Gastroesophageal sphincter (tissue), 4 donors: ENCODE data around the gene ISOC2. TPM values are rescaled to one million over a fixed set of nuclear protein-coding genes. Genes with fewer than 3 reads are reported as not detected.

Experiments
- ATAC-seq: fragments of 150-250 bp; one replicate; pipeline ENCODE4 v1.9.1; 2016; ENCODE audit warnings: mild to moderate bottlenecking, moderate library complexity
- H3K27ac ChIP-seq, 4 donors: fragments of 200-600 bp; sonication (generic) in 3 of 4; 1 replicate in 3 of 4; 2 replicates in 1 of 4; pipeline ENCODE4 v1.5.1; 2016 to 2019
- H3K27me3 ChIP-seq: fragments of 200-600 bp; sonication (generic); one replicate; pipeline ENCODE4 v1.5.1; 2019
- H3K36me3 ChIP-seq, 2 donors: fragments of 200-600 bp; sonication (generic); one replicate each; pipeline ENCODE4 v1.5.1; 2019; ENCODE audit warnings: control low read depth in 1 of 2
- H3K4me1 ChIP-seq, 3 donors: fragments of 200-600 bp; sonication (generic); 1 replicate in 2 of 3; 2 replicates in 1 of 3; pipeline ENCODE4 v1.5.1; 2016 to 2019; ENCODE audit warnings: control low read depth in 2 of 3
- H3K4me3 ChIP-seq, 2 donors: fragments of 200-600 bp; sonication (generic); one replicate each; pipeline ENCODE4 v1.5.1; 2019; ENCODE audit warnings: mild to moderate bottlenecking in 1 of 2, moderate library complexity in 1 of 2
- H3K9me3 ChIP-seq, 3 donors: fragments of 200-600 bp; sonication (generic); one replicate each; pipeline ENCODE4 v1.5.1; 2017 to 2019; ENCODE audit warnings: control low read depth in 2 of 3
- EP300 ChIP-seq: sonication (generic); formaldehyde crosslinking; IDR thresholded peaks from one replicate; pipeline ENCODE4 v1.6.1; 2017; ENCODE audit warnings: antibody characterized with exemption, mild to moderate bottlenecking
- POLR2A ChIP-seq, 2 donors: fragments of 450-650 bp; IDR thresholded peaks; one replicate each; pipeline ENCODE4 v1.6.1; 2017; ENCODE audit warnings: antibody characterized with exemption in 2 of 2, mild to moderate bottlenecking in 2 of 2, moderate library complexity in 1 of 2
- POLR2AphosphoS5 ChIP-seq: sonication (generic); formaldehyde crosslinking; IDR thresholded peaks from one replicate; pipeline ENCODE4 v1.6.1; 2017; ENCODE audit warnings: antibody characterized with exemption
- WGBS, 2 donors: methylation state at CpG; one replicate each; pipeline ENCODE4 v1.1.5; 2018; ENCODE audit warnings: low coverage in 1 of 2; 5-methylcytosine and 5-hydroxymethylcytosine counted together
- total RNA-seq, 4 donors: library from RNA; depleted of rRNA; stranded (reverse); fragments of >200 nt; gene quantifications; one replicate each; pipeline ENCODE4 v1.1.0, GENCODE V29; 2016
- TF ChIP-seq, protein P1 (sequence below), 4 experiments: fragments of 200-600 bp in 2 of 4; fragments of 450-650 bp in 2 of 4; sonication (generic) in 1 of 4; IDR thresholded peaks; one replicate each; pipeline ENCODE4 v1.5.1; 2017 to 2019; ENCODE audit warnings: antibody characterized with exemption in 4 of 4, mild to moderate bottlenecking in 2 of 4, moderate library complexity in 2 of 4

Gene ISOC2
- total RNA-seq, 4 donors from 2014 or later: 39.0 to 78.5 (median 63.8) TPM

GRCh38 chr19:55436847-55437246, 24.6 kb downstream of the ISOC2 start:
- Histone ChIP-seq H3K4me1 (peaks cover 0 to 26% (median under 1%) of the 10 kb centered on the region in 3 donors), H3K4me3 (no peak overlapping the region), H3K9me3 (no peaks in the 10 kb centered on the region), H3K27ac (no peak overlapping the region), H3K36me3 (no peaks in the 10 kb centered on the region), H3K27me3 (peaks cover 89% of the 10 kb centered on the region)
- no peak for ATAC-seq
- 35 to 50% methylated on average over 4 to 8 of the region's 8 CpGs for WGBS, 2 donors
- no peak for TF ChIP-seq POLR2AphosphoS5
- no peak for TF ChIP-seq EP300
- TF ChIP-seq POLR2A (IDR thresholded peaks at IDR 0.05): no peak
- TF ChIP-seq, protein P1, sequence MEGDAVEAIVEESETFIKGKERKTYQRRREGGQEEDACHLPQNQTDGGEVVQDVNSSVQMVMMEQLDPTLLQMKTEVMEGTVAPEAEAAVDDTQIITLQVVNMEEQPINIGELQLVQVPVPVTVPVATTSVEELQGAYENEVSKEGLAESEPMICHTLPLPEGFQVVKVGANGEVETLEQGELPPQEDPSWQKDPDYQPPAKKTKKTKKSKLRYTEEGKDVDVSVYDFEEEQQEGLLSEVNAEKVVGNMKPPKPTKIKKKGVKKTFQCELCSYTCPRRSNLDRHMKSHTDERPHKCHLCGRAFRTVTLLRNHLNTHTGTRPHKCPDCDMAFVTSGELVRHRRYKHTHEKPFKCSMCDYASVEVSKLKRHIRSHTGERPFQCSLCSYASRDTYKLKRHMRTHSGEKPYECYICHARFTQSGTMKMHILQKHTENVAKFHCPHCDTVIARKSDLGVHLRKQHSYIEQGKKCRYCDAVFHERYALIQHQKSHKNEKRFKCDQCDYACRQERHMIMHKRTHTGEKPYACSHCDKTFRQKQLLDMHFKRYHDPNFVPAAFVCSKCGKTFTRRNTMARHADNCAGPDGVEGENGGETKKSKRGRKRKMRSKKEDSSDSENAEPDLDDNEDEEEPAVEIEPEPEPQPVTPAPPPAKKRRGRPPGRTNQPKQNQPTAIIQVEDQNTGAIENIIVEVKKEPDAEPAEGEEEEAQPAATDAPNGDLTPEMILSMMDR (IDR thresholded peaks at IDR 0.05): no peak

GRCh38 chr19:55435020-55435419, 26.4 kb downstream of the ISOC2 start:
- Histone ChIP-seq H3K36me3 (no peaks in the 10 kb centered on the region), H3K27ac (no peak overlapping the region), H3K27me3 (peaks cover 89% of the 10 kb centered on the region), H3K4me1 (peaks cover 0 to 9% (median 0%) of the 10 kb centered on the region in 3 donors), H3K9me3 (no peaks in the 10 kb centered on the region), H3K4me3 (no peak overlapping the region)
- TF ChIP-seq EP300 (no peak), POLR2A (IDR thresholded peaks at IDR 0.05) (no peak), POLR2AphosphoS5 (no peak)
- TF ChIP-seq, protein P1 (IDR thresholded peaks at IDR 0.05): no peak
- whole genome bisulfite sequencing, 2 donors: 91 to 100% methylated on average over 3 to 4 of the region's 4 CpGs
- ATAC-seq: no peak

DNA sequence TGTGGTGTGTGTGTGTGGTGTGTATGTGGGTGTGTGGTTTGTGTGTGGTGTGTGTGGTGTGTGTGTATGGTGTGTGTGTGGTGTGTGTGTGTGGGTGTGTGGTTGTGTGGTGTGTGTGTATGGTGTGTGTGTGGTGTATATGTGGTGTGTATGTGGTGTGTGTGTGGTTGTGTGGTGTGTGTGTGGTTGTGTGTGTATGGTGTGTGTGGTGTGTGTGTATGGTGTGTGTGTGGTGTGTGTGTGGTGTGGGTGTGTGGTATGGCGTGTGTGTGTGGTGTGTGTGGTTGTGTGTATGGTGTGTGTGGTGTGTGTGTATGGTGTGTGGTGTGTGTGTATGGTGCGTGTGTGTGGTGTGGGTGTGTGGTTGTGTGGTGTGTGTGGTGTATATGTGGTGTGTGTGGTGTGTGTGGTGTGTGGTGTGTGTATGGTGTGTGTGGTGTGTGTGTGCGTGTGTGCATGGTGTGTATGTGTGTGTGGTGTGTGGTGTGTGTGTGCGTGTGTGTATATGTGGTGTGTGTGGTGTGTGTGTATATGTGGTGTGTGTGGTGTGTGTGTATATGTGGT, 27.0 kb downstream of the ISOC2 start:
- peaks cover 0 to 9% (median 0%) of the 10 kb centered on the region in 3 donors for H3K4me1 ChIP-seq
- no peak for ATAC-seq
- no peak overlapping the region for H3K27ac ChIP-seq
- H3K9me3 ChIP-seq: no peaks in the 10 kb centered on the region
- H3K4me3 ChIP-seq: no peak overlapping the region
- no peaks in the 10 kb centered on the region for H3K36me3 ChIP-seq
- 67 to 69% methylated on average over 4 of the region's 4 CpGs for WGBS, 2 donors
- TF ChIP-seq POLR2A (IDR thresholded peaks at IDR 0.05): no peak
- no peak for TF ChIP-seq EP300
- TF ChIP-seq, protein P1 (IDR thresholded peaks at IDR 0.05): no peak
- no peak for TF ChIP-seq POLR2AphosphoS5
- peaks cover 89% of the 10 kb centered on the region for H3K27me3 ChIP-seq

- peaks cover 0 to 9% (median 0%) of the 10 kb centered on the region in 3 donors for H3K4me1 ChIP-seq
- H3K36me3 ChIP-seq: no peaks in the 10 kb centered on the region
- H3K9me3 ChIP-seq: no peaks in the 10 kb centered on the region
- no CpG with 5 or more reads among the region's 48 CpGs for WGBS, 2 donors
- ATAC-seq: no peak
- H3K4me3 ChIP-seq: no peak overlapping the region
- no peak overlapping the region for H3K27ac ChIP-seq
- H3K27me3 ChIP-seq: peaks cover 89% of the 10 kb centered on the region
- TF ChIP-seq EP300: no peak
- TF ChIP-seq POLR2A (IDR thresholded peaks at IDR 0.05): no peak
- TF ChIP-seq POLR2AphosphoS5: no peak
- TF ChIP-seq, protein P1 (IDR thresholded peaks at IDR 0.05): no peak
Measured at GRCh38 chr19:55433292-55433691, 28.1 kb downstream of the ISOC2 start.

DNA sequence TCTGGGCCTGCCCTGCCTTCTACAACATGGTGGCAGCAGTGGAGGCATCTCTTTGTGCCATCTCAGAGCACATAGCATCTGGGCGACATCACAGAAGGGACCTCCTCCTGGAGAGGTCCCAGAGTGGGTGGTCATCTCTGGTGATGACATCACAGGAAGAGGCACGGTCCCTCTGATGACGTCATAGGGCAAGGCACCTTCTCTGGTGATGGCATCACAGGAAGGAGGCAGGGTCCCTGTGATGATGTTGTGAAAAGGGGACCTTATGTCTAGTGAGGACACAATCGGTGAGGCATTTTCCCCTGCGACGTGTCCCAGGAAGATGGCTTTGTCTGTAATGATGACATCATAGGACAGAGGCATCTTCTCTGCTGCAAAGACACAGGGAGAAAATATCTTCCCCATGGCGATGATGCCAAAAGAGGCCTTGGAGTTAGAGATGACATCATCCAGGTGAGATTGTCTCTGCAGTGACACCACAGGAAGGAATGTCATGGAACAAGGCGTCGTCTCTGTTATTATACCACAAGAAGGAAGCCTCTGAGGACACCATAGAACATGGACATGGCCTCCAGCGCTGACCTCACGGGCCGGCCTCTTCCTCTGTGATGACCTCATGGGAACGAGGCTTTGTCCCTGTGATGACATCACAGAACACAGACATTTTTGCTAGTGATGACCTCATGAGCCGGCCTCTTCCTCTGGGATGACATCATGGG, 29.0 kb downstream of the ISOC2 start:
- 89 to 91% methylated on average over 7 of the region's 14 CpGs for WGBS, 2 donors
- peaks cover 0 to 9% (median 0%) of the 10 kb centered on the region in 3 donors for H3K4me1 ChIP-seq

More for the DNA sequence above, 29.0 kb downstream of the ISOC2 start:
- Histone ChIP-seq H3K27ac (no peak overlapping the region), H3K9me3 (no peaks in the 10 kb centered on the region), H3K27me3 (peaks cover 89% of the 10 kb centered on the region), H3K36me3 (no peaks in the 10 kb centered on the region), H3K4me3 (no peak overlapping the region)
- TF ChIP-seq EP300: no peak
- no peak for ATAC-seq
